VCaP (cell line): ENCODE results near the gene KIAA1549.
"Not testable (repeated sequence)": the region's sequence is repeated elsewhere in the genome, so short reads cannot be mapped to it uniquely, and the experiment has no call there.

Experiments used
- H3K27ac ChIP-seq: fragments of 450-650 bp; 2 replicates; pipeline ENCODE4 v1.5.1; 2017
- TF ChIP-seq, protein P1 (sequence below): fragments of 450-650 bp; conservative IDR thresholded peaks from 2 replicates; pipeline ENCODE4 v1.5.1; 2017; ENCODE audit warnings: mild to moderate bottlenecking, moderate library complexity

The KIAA1549 gene

DNA sequence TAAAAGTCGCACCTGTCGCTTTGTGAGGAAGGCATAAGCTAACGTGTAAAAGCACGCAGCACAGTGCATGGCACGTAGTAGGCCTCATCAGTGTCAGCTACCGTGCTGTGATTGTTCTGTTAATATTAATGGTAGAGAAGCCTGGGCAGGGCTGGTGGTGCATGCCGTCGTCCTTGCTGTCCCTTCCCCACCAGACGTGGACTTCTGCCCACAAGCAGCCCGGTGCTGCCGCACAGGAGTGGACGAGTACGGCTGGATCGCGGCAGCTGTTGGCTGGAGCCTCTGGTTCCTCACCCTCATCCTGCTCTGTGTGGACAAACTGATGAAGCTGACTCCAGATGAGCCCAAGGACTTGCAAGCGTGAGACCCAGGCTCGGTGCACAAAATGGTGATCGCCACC, 178.5 kb downstream of the KIAA1549 start:
- TF ChIP-seq, protein P1, sequence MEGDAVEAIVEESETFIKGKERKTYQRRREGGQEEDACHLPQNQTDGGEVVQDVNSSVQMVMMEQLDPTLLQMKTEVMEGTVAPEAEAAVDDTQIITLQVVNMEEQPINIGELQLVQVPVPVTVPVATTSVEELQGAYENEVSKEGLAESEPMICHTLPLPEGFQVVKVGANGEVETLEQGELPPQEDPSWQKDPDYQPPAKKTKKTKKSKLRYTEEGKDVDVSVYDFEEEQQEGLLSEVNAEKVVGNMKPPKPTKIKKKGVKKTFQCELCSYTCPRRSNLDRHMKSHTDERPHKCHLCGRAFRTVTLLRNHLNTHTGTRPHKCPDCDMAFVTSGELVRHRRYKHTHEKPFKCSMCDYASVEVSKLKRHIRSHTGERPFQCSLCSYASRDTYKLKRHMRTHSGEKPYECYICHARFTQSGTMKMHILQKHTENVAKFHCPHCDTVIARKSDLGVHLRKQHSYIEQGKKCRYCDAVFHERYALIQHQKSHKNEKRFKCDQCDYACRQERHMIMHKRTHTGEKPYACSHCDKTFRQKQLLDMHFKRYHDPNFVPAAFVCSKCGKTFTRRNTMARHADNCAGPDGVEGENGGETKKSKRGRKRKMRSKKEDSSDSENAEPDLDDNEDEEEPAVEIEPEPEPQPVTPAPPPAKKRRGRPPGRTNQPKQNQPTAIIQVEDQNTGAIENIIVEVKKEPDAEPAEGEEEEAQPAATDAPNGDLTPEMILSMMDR: no peak
- H3K27ac ChIP-seq: no peak overlapping the region

GRCh38 chr7:138801256-138801655, 179.9 kb downstream of the KIAA1549 start:
- H3K27ac ChIP-seq: no peak overlapping the region
- TF ChIP-seq, protein P1: no peak

- H3K27ac ChIP-seq: no peak overlapping the region
- TF ChIP-seq, protein P1: no peak
Observed at GRCh38 chr7:138799336-138800000, 181.7 kb downstream of the KIAA1549 start.

DNA sequence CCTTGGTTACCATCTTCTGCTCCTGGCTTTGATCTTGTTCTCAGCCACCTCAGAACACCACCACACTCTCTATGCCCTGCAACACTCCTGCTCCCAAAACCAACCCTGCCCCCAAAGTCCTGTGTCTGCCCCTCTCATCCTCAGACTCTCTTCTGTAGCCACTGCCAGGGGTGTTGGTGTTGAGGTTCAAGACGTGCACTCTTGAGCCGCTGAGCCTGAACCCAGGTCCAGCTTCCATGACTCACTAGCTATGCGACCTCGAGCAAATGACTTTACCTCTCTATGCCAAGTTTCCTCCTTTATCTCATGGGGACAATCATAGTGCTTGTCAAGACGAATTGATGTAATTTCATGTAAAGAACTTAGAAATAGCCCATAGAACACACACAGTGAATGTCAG, 182.4 kb downstream of the KIAA1549 start:
- H3K27ac ChIP-seq: no peak overlapping the region
- TF ChIP-seq, protein P1: no peak

DNA sequence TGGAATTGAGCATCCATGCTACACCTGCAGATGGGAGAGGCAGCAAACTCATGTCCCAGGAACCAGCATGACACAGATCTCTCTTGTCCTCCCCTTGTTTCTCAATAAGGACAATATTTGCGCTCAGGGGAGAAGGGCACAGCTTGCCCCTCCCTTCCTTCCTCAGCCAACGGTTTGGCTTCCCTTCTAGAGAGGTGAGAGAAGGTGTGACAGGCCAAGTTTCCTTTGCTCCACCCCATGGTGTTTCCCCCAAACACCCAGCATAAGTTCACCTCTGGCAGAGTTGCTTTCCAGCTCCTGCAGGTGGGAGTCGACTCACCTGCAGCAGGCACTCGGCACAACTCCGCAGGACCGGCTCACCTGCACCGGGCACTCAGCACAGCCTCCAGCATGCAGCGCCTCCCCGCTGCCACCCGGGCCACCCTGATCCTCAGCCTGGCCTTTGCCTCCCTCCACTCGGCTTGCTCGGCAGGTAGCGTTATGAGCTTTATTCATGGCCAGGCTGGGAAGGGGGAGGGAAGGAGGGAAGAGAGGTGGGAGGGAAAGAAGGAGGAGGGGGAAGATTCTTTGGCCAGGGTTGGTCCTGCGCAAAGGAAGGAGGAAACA, 183.4 kb downstream of the KIAA1549 start, which contains the start of the genes ATP6V0A4 and TMEM213:
Gene ATP6V0A4 (minus strand): TSS at position 482 of the 606 bp plus-strand sequence. CDS start 26,949 bp downstream, outside the sequence.
Gene TMEM213 (plus strand): TSS at position 280 of the 606 bp plus-strand sequence. CDS start 111 bp downstream, at position 391.
- H3K27ac ChIP-seq: no peak within 1 kb of the TSS

GRCh38 chr7:138797046-138797445, 184.1 kb downstream of the KIAA1549 start:
- H3K27ac ChIP-seq: not testable (repeated sequence)

More for the DNA sequence above, 183.4 kb downstream of the KIAA1549 start, which contains the start of the genes ATP6V0A4 and TMEM213:
- TF ChIP-seq, protein P1: no peak

GRCh38 chr7:138796038-138796615, 185.1 kb downstream of the KIAA1549 start:
- TF ChIP-seq, protein P1: no peak
- no peak overlapping the region for H3K27ac ChIP-seq
